CD8-positive, alpha-beta memory T cell (primary cell): ENCODE results near the gene MIEF1. TPM values are rescaled to one million over a fixed set of nuclear protein-coding genes. Genes with fewer than 3 reads are reported as not detected.

Source experiments
- CTCF ChIA-PET: fragments of 350-600 bp; sonication (Branson Sonifier 250); formaldehyde crosslinking; loops from one replicate; lab custom pipeline; 2021; ENCODE audit warnings: antibody characterized with exemption; lab: Charles Lee
- POLR2A ChIA-PET: fragments of 350-600 bp; sonication (Branson Sonifier 250); formaldehyde crosslinking; loops from one replicate; lab custom pipeline; 2021; ENCODE audit warnings: antibody characterized with exemption; lab: Charles Lee
- DNase-seq, 5 donors: peaks; one replicate each; pipeline versions ENCODE4 v3.0.0 to v3.0.0-alpha.2; 2020 to 2022; ENCODE audit warnings: mixed read lengths in 1 of 5
- H3K27ac ChIP-seq: one replicate; pipeline ENCODE4 v1.7.0; 2013; ENCODE audit warnings: low read depth, mild to moderate bottlenecking, low read length, moderate library complexity
- H3K27me3 ChIP-seq: 2 replicates; pipeline ENCODE4 v1.7.0; 2013; ENCODE audit warnings: low read length, mild to moderate bottlenecking; ENCODE audit not compliant: insufficient read depth, poor library complexity, severe bottlenecking
- H3K36me3 ChIP-seq: 2 replicates; pipeline ENCODE4 v1.7.0; 2013; ENCODE audit warnings: mild to moderate bottlenecking, low read length, moderate library complexity; ENCODE audit not compliant: insufficient read depth
- H3K4me1 ChIP-seq: 2 replicates; pipeline ENCODE4 v1.7.0; 2013; ENCODE audit warnings: mild to moderate bottlenecking, low read length, moderate library complexity; ENCODE audit not compliant: insufficient read depth
- H3K4me3 ChIP-seq: 2 replicates; pipeline ENCODE4 v1.7.0; 2013; ENCODE audit warnings: mild to moderate bottlenecking, low read length
- H3K9me3 ChIP-seq: 2 replicates; pipeline ENCODE4 v1.7.0; 2013; ENCODE audit warnings: mild to moderate bottlenecking, low read length
- H3K27ac Mint-ChIP-seq, 8 donors: one replicate each; pipeline ENCODE4 v1.8.0; 2020 to 2021; ENCODE audit warnings: mixed read lengths in 8 of 8, mild to moderate bottlenecking in 6 of 8, inconsistent platforms in 3 of 8, moderate library complexity in 3 of 8
- H3K27me3 Mint-ChIP-seq, 2 donors: one replicate each; pipeline ENCODE4 v1.8.0; 2020 to 2021; ENCODE audit warnings: mixed read lengths in 2 of 2, mild to moderate bottlenecking in 1 of 2, moderate library complexity in 1 of 2
- H3K36me3 Mint-ChIP-seq, 3 donors: one replicate each; pipeline ENCODE4 v1.8.0; 2020 to 2021; ENCODE audit warnings: mixed read lengths in 3 of 3, inconsistent platforms in 1 of 3, mild to moderate bottlenecking in 1 of 3
- H3K4me1 Mint-ChIP-seq, 3 donors: one replicate each; pipeline ENCODE4 v1.8.0; 2020 to 2021; ENCODE audit warnings: mixed read lengths in 3 of 3, inconsistent platforms in 1 of 3, mild to moderate bottlenecking in 1 of 3
- H3K4me3 Mint-ChIP-seq, 7 donors: one replicate each; pipeline ENCODE4 v1.8.0; 2020 to 2021; ENCODE audit warnings: mixed read lengths in 7 of 7, mild to moderate bottlenecking in 6 of 7, moderate library complexity in 4 of 7, inconsistent platforms in 2 of 7
- H3K9me3 Mint-ChIP-seq, 5 donors: one replicate each; pipeline ENCODE4 v1.8.0; 2020 to 2022; ENCODE audit warnings: mixed read lengths in 5 of 5, mild to moderate bottlenecking in 3 of 5, moderate library complexity in 2 of 5, inconsistent platforms in 1 of 5
- polyA plus RNA-seq: library from polyadenylated mRNA; unstranded; fragments of 300-500 nt; fragmentation: Illumina TruSeq; gene quantifications from one replicate; pipeline ENCODE4 v1.2.3, GENCODE V29; 2021
- total RNA-seq, 2 experiments: library from RNA; stranded (reverse); gene quantifications; one replicate each; pipeline ENCODE4 v1.2.3, GENCODE V29; 2021

Gene MIEF1
- total and polyA plus RNA-seq, 3 experiments from 2014 or later: 29.4 to 60.9 (median 59.9) TPM

DNA sequence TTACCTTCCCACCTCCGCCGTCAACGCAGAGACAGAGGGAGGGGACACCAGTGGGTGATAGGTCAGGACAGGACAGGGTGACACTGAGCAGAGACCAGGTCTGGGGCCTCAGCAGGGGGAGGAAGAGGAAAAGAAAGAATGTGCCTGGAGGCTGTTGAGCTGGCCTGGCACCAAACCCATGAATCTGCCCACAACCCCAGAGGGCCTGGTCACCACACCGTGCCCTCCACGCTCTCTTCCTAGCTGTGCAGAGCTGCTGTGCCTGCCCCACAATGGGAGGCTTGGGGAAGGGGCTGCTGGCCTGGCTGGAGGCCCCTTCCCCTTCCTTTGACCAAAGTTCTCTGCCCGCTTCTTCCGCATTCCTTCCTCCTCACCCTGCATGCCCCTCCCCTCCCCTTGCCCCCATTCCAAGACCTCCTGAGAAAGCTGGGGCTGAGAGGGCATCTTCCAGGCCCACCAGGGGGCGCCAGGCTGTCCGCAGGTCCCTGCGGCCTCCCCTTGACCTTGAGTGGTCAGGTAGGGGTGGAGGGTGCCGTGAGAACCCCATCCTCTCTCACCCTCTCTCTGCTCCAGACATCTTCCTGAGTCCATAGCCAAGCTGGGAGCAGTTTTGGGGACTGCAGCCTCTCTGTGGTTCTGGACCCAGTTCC, 57.5 kb downstream of the MIEF1 start:
- H3K9me3 ChIP-seq: no peaks in the 10 kb centered on the region
- no peak overlapping the region for H3K4me3 ChIP-seq
- H3K4me1 ChIP-seq: no peaks in the 10 kb centered on the region
- H3K9me3 Mint-ChIP-seq: peaks cover 0 to 1% (median 0%) of the 10 kb centered on the region in 5 donors
- no peaks in the 10 kb centered on the region for H3K36me3 ChIP-seq
- peaks cover 5 to 14% (median 11%) of the 10 kb centered on the region in 3 donors for H3K4me1 Mint-ChIP-seq
- ChIA-PET CTCF (no interaction called here), POLR2A (no interaction called here)
- no peaks in the 10 kb centered on the region for H3K36me3 Mint-ChIP-seq
- DNase-seq: no peak
- no peak overlapping the region for H3K27ac ChIP-seq
- peaks cover 29% of the 10 kb centered on the region for H3K27me3 ChIP-seq
- H3K27me3 Mint-ChIP-seq: peaks cover 37 to 39% of the 10 kb centered on the region in 2 donors
- no peak overlapping the region for H3K4me3 Mint-ChIP-seq
- H3K27ac Mint-ChIP-seq: no peak overlapping the region

DNA sequence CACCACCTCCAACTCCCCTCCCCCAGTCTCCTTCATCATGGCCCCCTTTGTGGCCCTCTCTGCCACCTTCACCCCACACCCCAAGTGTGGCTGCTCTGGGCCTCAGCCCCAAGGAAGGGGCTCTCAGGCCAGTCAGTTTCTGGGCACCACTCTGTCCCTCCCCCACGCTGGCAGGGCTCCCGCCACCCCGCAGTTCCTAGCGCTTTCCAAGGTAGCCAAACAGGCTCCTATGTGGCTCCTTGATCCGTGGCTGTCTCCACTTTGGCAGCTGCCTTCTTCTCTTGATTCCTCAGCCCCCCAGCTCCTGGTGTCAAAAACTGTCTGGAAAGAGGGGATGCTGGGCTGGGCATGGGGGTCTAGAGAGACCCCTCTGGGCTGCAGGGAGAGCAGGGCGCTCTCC, 58.0 kb downstream of the MIEF1 start:
- no peak overlapping the region for H3K4me3 ChIP-seq
- H3K27me3 ChIP-seq: peaks cover 29% of the 10 kb centered on the region
- H3K36me3 ChIP-seq: no peaks in the 10 kb centered on the region
- CTCF ChIA-PET: no interaction called here
- no peak overlapping the region for H3K27ac ChIP-seq
- peaks cover 5 to 14% (median 11%) of the 10 kb centered on the region in 3 donors for H3K4me1 Mint-ChIP-seq
- H3K27me3 Mint-ChIP-seq: peaks cover 36 to 39% of the 10 kb centered on the region in 2 donors
- DNase-seq: no peak
- POLR2A ChIA-PET: no interaction called here
- peaks cover 0 to 1% (median 0%) of the 10 kb centered on the region in 5 donors for H3K9me3 Mint-ChIP-seq
- no peaks in the 10 kb centered on the region for H3K36me3 Mint-ChIP-seq
- H3K27ac Mint-ChIP-seq: no peak overlapping the region
- H3K4me1 ChIP-seq: no peaks in the 10 kb centered on the region
- H3K9me3 ChIP-seq: no peaks in the 10 kb centered on the region
- no peak overlapping the region for H3K4me3 Mint-ChIP-seq

DNA sequence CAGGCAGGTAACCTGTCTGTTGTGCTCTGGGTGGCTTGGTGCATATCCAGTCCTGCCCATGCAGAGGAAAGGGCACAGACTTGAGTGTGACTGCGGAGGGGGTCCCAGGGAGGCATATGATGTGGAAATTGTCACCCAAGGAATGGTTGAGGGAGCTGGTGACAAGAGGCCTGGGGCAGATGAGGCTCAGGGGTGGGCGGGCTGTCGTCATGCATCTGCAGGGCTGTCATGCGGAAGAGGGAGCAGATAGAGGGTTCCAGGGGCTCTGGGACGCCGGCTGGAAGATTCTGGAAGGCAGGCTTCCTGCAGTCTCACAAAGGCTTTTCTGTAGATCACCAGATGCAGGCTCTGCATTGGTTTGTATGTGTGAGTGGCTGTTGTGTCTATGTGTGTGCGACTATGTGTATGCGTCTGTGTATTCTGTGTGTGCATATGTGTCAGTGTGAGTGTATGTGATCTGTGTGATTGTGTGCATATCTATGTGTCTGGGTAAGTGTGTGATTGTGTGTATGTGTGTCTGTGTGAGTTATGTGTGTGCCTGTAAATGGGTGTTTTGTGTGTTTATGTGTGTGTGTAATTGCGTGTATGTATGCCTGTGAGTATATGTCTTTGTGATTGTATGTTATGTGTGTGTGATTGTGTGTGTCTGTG, 60.9 kb downstream of the MIEF1 start:
- Mint-ChIP-seq H3K27ac (no peak overlapping the region), H3K27me3 (peaks cover 22% of the 10 kb centered on the region in 2 donors), H3K4me3 (no peak overlapping the region), H3K9me3 (peaks cover 0 to 1% (median 0%) of the 10 kb centered on the region in 5 donors), H3K36me3 (no peaks in the 10 kb centered on the region), H3K4me1 (peaks cover 18 to 20% (median 18%) of the 10 kb centered on the region in 3 donors)
- H3K9me3 ChIP-seq: no peaks in the 10 kb centered on the region
- no peaks in the 10 kb centered on the region for H3K36me3 ChIP-seq
- POLR2A ChIA-PET: interaction anchor here (0.6 kb wide), 1 partner anchor 28 kb away, joined by 9 read pairs; no protein-coding TSS in a partner anchor
- H3K27ac ChIP-seq: no peak overlapping the region
- peaks cover 14% of the 10 kb centered on the region for H3K27me3 ChIP-seq
- H3K4me1 ChIP-seq: peaks cover 16% of the 10 kb centered on the region
- CTCF ChIA-PET: interaction anchor here (0.9 to 1.5 kb wide), 2 partner anchors 34 to 69 kb away, joined by 3 read pairs; no protein-coding TSS in a partner anchor
- H3K4me3 ChIP-seq: no peak overlapping the region
- no peak for DNase-seq

GRCh38 chr22:39563571-39564428, 61.7 kb downstream of the MIEF1 start:
- no peak overlapping the region for H3K4me3 Mint-ChIP-seq
- CTCF ChIA-PET: no interaction called here
- H3K36me3 Mint-ChIP-seq: no peaks in the 10 kb centered on the region
- H3K27me3 Mint-ChIP-seq: peaks cover 16 to 18% of the 10 kb centered on the region in 2 donors
- H3K9me3 Mint-ChIP-seq: no peaks in the 10 kb centered on the region
- Histone ChIP-seq H3K4me1 (peaks cover 16% of the 10 kb centered on the region), H3K36me3 (no peaks in the 10 kb centered on the region), H3K27ac (no peak overlapping the region), H3K4me3 (no peak overlapping the region), H3K9me3 (no peaks in the 10 kb centered on the region), H3K27me3 (peaks cover 6% of the 10 kb centered on the region)
- POLR2A ChIA-PET: no interaction called here
- H3K4me1 Mint-ChIP-seq: peaks cover 16 to 22% (median 20%) of the 10 kb centered on the region in 3 donors
- no peak overlapping the region for H3K27ac Mint-ChIP-seq
- DNase-seq: no peak

DNA sequence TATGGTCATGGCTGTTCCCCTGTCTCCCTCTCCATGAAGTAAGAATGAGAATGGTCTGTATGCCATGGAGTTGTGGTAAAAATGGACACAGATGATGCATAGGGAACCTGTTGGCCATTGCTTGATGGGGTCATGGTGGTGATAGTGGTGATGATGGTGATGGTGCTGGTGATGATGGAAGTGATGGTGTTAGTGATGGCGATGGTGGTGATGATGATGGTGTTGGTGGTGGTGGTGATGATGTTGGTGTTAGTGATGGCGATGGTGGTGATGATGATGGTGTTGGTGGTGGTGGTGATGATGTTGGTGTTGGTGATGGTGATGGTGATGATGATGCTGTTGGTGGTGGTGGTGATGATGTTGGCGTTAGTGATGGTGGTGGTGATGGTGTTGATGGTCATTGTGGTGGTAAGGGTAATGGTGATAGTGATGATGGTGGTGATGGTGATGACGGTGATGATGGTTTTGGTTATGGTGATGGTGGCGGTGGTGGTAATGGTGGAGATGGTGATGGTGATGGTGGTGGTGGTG, 63.4 kb downstream of the MIEF1 start:
- H3K27ac ChIP-seq: no peak overlapping the region
- H3K9me3 ChIP-seq: no peaks in the 10 kb centered on the region
- no peaks in the 10 kb centered on the region for H3K9me3 Mint-ChIP-seq
- H3K27me3 Mint-ChIP-seq: peaks cover 6 to 9% of the 10 kb centered on the region in 2 donors
- POLR2A ChIA-PET: no interaction called here
- H3K27me3 ChIP-seq: no peaks in the 10 kb centered on the region
- no peak overlapping the region for H3K4me3 ChIP-seq
- CTCF ChIA-PET: no interaction called here
- H3K4me1 ChIP-seq: peaks cover 16% of the 10 kb centered on the region
- H3K36me3 Mint-ChIP-seq: no peaks in the 10 kb centered on the region
- H3K4me3 Mint-ChIP-seq: peak overlapping the region in 1 of 7 donors; percentile 55
- DNase-seq: no peak
- H3K27ac Mint-ChIP-seq: peak overlapping the region in 1 of 8 donors; percentile 28
- no peaks in the 10 kb centered on the region for H3K36me3 ChIP-seq
- peaks cover 16 to 21% (median 20%) of the 10 kb centered on the region in 3 donors for H3K4me1 Mint-ChIP-seq

DNA sequence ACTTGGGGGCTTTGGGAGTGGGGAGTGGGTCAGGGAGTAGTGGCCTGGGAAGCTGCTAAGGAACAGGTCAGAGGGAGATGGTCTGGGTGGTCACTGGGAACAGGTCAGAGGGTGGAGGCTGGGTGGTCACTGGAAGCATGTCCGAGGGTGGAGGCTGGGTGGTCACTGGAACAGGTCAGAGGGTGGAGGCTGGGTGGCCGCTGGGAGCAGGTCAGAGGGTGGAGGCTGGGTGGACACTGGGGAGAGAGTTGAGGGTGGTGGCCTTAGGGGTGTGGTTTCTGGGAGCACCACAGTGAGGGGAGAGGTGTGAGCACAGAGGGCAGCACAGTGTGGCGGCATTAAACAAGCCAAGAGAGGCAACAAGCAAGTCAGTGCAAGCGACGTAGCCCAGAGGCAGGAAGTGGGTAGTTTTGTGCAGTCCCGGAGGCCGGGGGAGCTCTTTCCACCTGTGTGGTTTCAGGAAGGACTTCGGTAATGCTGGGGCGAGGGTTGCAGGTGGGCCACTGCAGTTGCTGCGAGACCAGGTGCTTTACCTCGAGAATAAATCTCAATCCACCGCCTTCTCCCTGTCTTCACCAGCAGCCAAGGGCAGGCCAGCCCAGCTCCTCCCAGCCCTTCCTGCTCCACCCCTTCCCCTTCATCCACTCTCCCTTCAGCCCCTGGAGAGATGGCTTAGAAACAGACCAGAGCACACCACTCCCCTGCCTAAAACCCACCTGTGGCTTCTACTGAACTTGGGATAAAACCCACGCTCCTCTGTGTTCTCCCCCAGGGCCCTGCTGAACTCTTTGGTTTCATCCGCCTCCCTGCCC, 65.3 kb downstream of the MIEF1 start:
- Histone ChIP-seq H3K9me3 (no peaks in the 10 kb centered on the region), H3K4me1 (peaks cover 16% of the 10 kb centered on the region), H3K36me3 (no peaks in the 10 kb centered on the region), H3K4me3 (peak overlapping the region; percentile 12), H3K27me3 (no peaks in the 10 kb centered on the region), H3K27ac (no peak overlapping the region)
- peaks cover 3 to 7% of the 10 kb centered on the region in 2 donors for H3K27me3 Mint-ChIP-seq
- H3K36me3 Mint-ChIP-seq: no peaks in the 10 kb centered on the region
- H3K9me3 Mint-ChIP-seq: no peaks in the 10 kb centered on the region
- peak overlapping the region in 5 of 8 donors; percentile 48 to 85 (median 64) for H3K27ac Mint-ChIP-seq
- H3K4me1 Mint-ChIP-seq: peaks cover 16 to 20% (median 18%) of the 10 kb centered on the region in 3 donors
- CTCF ChIA-PET: interaction anchor here (0.6 to 1.8 kb wide), 4 partner anchors 12 to 458 kb away, joined by 3 to 6 read pairs (median 4); no protein-coding TSS in a partner anchor
- POLR2A ChIA-PET: no interaction called here
- peak overlapping the region in 6 of 7 donors; percentile 29 to 77 (median 38) for H3K4me3 Mint-ChIP-seq
- peak in 4 of 5 donors; percentile 15 to 62 (median 29) for DNase-seq
